ENCODE measurements around the gene LCOR. TPM values are rescaled to one million over a fixed set of nuclear protein-coding genes. Genes with fewer than 3 reads are reported as not detected.
A peak's percentile ranks its signal among the peaks of the same experiment; 100 is the strongest.

LCOR gene
- total and polyA plus RNA-seq, 9 of the 15 experiments (the other 6 are each of a cell fraction or from before 2014, with no cell fraction given), result 3.6 to 25.2 (median 14.4) TPM

DNA sequence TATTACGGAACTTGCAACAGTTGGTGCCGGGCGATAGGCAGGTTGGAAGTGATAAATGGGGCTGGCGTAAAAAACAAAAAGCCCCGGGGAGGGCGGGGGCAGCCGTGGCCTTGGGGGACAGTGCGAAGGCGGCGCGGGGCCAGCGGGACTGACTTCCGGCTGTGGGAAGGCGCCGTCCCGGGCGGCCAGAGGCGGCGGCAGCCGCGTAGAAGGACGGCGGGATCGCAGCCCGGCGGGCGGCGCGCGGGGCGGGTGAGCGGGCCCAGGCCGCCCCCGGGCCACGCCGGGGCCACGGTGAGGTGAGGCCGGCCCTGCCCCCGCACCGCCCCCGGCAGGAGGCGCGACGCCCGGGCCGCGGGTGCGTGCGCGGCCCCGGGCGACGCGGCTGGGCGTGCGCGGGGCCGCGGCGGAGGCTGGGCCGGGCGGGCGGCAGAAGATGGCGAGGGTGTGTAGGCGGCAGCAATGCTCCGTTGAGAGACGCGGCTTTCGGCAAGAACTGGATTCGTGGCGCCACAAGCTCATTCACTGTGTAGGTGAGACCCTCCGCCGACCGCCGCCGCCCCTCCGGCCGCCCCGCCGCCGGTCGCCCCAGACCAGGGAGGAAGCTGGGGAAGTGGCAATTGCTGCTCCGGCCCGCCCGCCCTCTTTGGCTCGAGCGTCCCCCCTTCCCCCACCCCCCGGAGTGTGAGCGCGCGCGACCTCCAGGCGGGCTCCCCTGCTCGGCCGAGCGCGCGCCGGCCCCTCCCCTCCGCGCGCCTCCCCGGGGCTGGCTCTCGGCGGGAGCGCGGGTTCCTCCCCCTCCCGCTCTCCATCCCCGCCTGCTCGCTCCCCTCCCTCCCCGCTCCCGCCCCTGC is at the start of gene LCOR (continued):
- TF ChIP-seq MYNN (IDR thresholded peaks at IDR 0.05) (no peak), MYNN (CRISPR knock-in tag; IDR thresholded peaks at IDR 0.05) (no peak), RB1 (IDR thresholded peaks at IDR 0.05; ENCODE audit: low read depth) (peak; percentile 67; the same call in 1 of the 2 replicates), GABPB2 (CRISPR knock-in tag; conservative IDR thresholded peaks at IDR 0.05) (no peak), RBM14 (IDR thresholded peaks at IDR 0.05; ENCODE audit: borderline replicate concordance, insufficient read depth, low read depth, low read length) (no peak)
- TF ChIP-seq, protein P1, sequence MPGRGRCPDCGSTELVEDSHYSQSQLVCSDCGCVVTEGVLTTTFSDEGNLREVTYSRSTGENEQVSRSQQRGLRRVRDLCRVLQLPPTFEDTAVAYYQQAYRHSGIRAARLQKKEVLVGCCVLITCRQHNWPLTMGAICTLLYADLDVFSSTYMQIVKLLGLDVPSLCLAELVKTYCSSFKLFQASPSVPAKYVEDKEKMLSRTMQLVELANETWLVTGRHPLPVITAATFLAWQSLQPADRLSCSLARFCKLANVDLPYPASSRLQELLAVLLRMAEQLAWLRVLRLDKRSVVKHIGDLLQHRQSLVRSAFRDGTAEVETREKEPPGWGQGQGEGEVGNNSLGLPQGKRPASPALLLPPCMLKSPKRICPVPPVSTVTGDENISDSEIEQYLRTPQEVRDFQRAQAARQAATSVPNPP (IDR thresholded peaks at IDR 0.05; ENCODE audit: borderline replicate concordance, insufficient read depth, insufficient read length), result no peak
- TF ChIP-seq, protein P2, sequence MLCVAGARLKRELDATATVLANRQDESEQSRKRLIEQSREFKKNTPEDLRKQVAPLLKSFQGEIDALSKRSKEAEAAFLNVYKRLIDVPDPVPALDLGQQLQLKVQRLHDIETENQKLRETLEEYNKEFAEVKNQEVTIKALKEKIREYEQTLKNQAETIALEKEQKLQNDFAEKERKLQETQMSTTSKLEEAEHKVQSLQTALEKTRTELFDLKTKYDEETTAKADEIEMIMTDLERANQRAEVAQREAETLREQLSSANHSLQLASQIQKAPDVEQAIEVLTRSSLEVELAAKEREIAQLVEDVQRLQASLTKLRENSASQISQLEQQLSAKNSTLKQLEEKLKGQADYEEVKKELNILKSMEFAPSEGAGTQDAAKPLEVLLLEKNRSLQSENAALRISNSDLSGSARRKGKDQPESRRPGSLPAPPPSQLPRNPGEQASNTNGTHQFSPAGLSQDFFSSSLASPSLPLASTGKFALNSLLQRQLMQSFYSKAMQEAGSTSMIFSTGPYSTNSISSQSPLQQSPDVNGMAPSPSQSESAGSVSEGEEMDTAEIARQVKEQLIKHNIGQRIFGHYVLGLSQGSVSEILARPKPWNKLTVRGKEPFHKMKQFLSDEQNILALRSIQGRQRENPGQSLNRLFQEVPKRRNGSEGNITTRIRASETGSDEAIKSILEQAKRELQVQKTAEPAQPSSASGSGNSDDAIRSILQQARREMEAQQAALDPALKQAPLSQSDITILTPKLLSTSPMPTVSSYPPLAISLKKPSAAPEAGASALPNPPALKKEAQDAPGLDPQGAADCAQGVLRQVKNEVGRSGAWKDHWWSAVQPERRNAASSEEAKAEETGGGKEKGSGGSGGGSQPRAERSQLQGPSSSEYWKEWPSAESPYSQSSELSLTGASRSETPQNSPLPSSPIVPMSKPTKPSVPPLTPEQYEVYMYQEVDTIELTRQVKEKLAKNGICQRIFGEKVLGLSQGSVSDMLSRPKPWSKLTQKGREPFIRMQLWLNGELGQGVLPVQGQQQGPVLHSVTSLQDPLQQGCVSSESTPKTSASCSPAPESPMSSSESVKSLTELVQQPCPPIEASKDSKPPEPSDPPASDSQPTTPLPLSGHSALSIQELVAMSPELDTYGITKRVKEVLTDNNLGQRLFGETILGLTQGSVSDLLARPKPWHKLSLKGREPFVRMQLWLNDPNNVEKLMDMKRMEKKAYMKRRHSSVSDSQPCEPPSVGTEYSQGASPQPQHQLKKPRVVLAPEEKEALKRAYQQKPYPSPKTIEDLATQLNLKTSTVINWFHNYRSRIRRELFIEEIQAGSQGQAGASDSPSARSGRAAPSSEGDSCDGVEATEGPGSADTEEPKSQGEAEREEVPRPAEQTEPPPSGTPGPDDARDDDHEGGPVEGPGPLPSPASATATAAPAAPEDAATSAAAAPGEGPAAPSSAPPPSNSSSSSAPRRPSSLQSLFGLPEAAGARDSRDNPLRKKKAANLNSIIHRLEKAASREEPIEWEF (CRISPR knock-in tag; IDR thresholded peaks at IDR 0.05), result peak; percentile 12; the same call in 1 of the 2 replicates
